ENCODE measurements around the gene ENOX2. TPM values are rescaled to one million over a fixed set of nuclear protein-coding genes. Genes with fewer than 3 reads are reported as not detected.

Gene ENOX2
- total and polyA plus RNA-seq, 2 donors (not counting 1 experiment from before 2014, with no cell fraction given) = 5.1 to 18.8 TPM

DNA sequence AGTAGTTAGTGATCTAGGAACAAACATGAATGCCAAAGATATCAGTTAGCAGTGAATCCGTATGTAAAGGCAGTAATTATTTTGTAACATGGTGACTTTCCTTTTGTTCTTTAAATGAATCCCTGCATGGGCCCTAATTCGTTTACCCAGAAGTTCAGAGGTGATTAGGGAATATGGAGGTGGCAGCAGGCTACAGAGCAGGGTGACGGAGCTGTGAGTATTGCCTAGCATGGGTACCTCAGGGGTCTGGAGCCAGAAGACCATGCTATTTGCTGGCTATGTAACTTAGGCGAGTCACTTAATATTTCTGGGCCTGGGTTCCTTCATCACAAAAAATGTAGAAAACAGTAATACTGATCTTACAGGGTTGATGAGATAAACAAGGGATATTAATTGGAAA, 184.9 kb downstream of the ENOX2 start:
- H3K4me1 Mint-ChIP-seq = no peaks in the 10 kb centered on the region
- Histone ChIP-seq H4K20me1 (ENCODE audit: control insufficient read depth, insufficient read depth, low read length, poor library complexity, severe bottlenecking) (no peaks in the 10 kb centered on the region), H3K4me1 (ENCODE audit: control insufficient read depth in 2 of 2, insufficient read depth in 2 of 2, low read length in 2 of 2) (no peaks in the 10 kb centered on the region), H3K4me2 (replicated peaks; ENCODE audit: low read depth, low read length, poor library complexity, severe bottlenecking) (no peak overlapping the region), H3K27me3 (replicated peaks in 1 of 4; ENCODE audit: control extremely low read depth in 1 of 4, control insufficient read depth in 3 of 4, insufficient read depth in 4 of 4, low read length in 3 of 4) (no peaks in the 10 kb centered on the region), H3K9me3 (ENCODE audit: control extremely low read depth in 1 of 3, control insufficient read depth in 2 of 3, insufficient read depth in 1 of 3, low read length in 2 of 3) (no peaks in the 10 kb centered on the region), H3K27ac (ENCODE audit: low read length in 2 of 2) (no peak overlapping the region), H2AFZ (ENCODE audit: insufficient read depth, low read depth, low read length, poor library complexity, severe bottlenecking) (no peak overlapping the region), H3K79me2 (ENCODE audit: control insufficient read depth, insufficient read depth, low read length) (no peaks in the 10 kb centered on the region), H3K36me3 (replicated peaks in 1 of 2; ENCODE audit: control extremely low read depth in 1 of 2, control insufficient read depth in 1 of 2, extremely low read depth in 1 of 2, insufficient read depth in 2 of 2, low read length in 1 of 2) (no peaks in the 10 kb centered on the region), H3K9ac (ENCODE audit: low read length) (no peak overlapping the region), H3K4me3 (ENCODE audit: control extremely low read depth in 1 of 5, extremely low read depth in 1 of 5, insufficient read depth in 1 of 5, low read depth in 2 of 5, low read length in 4 of 5) (no peak overlapping the region)
- TF ChIP-seq, protein P1, sequence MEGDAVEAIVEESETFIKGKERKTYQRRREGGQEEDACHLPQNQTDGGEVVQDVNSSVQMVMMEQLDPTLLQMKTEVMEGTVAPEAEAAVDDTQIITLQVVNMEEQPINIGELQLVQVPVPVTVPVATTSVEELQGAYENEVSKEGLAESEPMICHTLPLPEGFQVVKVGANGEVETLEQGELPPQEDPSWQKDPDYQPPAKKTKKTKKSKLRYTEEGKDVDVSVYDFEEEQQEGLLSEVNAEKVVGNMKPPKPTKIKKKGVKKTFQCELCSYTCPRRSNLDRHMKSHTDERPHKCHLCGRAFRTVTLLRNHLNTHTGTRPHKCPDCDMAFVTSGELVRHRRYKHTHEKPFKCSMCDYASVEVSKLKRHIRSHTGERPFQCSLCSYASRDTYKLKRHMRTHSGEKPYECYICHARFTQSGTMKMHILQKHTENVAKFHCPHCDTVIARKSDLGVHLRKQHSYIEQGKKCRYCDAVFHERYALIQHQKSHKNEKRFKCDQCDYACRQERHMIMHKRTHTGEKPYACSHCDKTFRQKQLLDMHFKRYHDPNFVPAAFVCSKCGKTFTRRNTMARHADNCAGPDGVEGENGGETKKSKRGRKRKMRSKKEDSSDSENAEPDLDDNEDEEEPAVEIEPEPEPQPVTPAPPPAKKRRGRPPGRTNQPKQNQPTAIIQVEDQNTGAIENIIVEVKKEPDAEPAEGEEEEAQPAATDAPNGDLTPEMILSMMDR (IDR thresholded peaks at IDR 0.05) = no peak
- no peak for TF ChIP-seq EZH2 (IDR thresholded peaks at IDR 0.05; ENCODE audit: borderline replicate concordance, insufficient read depth, low read depth, low read length, poor library complexity, severe bottlenecking)
- H3K9me3 Mint-ChIP-seq (ENCODE audit: insufficient read depth) = no peaks in the 10 kb centered on the region
- ATAC-seq (ENCODE audit: low read depth) (no peak), DNase-seq (no peak)
- H3K4me3 Mint-ChIP-seq = no peak overlapping the region
- ChIA-PET CTCF (no interaction called here), POLR2A (no interaction called here)
- WGBS (ENCODE audit: insufficient coverage) = 100% methylated on average over 2 of the region's 4 CpGs
- no peaks in the 10 kb centered on the region for H3K27me3 Mint-ChIP-seq
- intact Hi-C loops (cut with micrococcal nuclease) = no loop called here
- no peak overlapping the region for H3K27ac Mint-ChIP-seq

DNA sequence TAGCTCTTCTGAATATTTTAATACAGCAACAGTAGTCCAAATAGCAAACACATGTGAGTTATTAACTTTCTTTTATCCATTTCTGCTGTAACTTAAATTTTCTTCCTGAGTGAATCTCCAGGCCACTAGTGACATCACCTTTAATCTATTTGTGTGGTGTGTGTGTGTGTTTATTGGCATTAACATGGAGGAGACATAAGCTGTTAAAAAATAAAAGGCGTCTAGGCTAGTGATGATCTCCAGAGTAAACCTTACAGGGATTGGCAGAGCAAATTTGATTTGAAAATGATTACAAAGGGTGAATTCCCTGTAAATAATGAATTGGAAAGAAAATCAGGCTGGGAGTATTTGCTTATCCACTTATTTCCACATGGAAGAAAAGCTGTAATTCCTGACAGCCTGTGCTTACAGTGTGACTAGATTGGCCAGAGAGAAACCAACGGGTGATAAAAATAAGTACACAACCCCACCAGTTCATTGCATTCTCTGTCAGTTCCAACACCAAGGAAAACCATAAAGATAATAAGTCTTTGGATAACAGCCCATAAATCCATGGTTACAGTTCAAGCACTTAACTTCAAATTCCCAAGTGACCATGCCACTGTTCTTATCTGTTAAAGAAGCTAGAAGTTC, 186.1 kb downstream of the ENOX2 start:
- Histone ChIP-seq H3K4me1 (ENCODE audit: control insufficient read depth in 2 of 2, insufficient read depth in 2 of 2, low read length in 2 of 2) (no peaks in the 10 kb centered on the region), H3K79me2 (ENCODE audit: control insufficient read depth, insufficient read depth, low read length) (no peaks in the 10 kb centered on the region), H3K27ac (ENCODE audit: low read length in 2 of 2) (no peak overlapping the region), H3K4me2 (replicated peaks; ENCODE audit: low read depth, low read length, poor library complexity, severe bottlenecking) (no peak overlapping the region), H3K4me3 (ENCODE audit: control extremely low read depth in 1 of 5, extremely low read depth in 1 of 5, insufficient read depth in 1 of 5, low read depth in 2 of 5, low read length in 4 of 5) (no peak overlapping the region), H2AFZ (ENCODE audit: insufficient read depth, low read depth, low read length, poor library complexity, severe bottlenecking) (no peak overlapping the region), H3K9ac (ENCODE audit: low read length) (no peak overlapping the region), H3K36me3 (replicated peaks in 1 of 2; ENCODE audit: control extremely low read depth in 1 of 2, control insufficient read depth in 1 of 2, extremely low read depth in 1 of 2, insufficient read depth in 2 of 2, low read length in 1 of 2) (no peaks in the 10 kb centered on the region), H3K27me3 (replicated peaks in 1 of 4; ENCODE audit: control extremely low read depth in 1 of 4, control insufficient read depth in 3 of 4, insufficient read depth in 4 of 4, low read length in 3 of 4) (no peaks in the 10 kb centered on the region), H3K9me3 (ENCODE audit: control extremely low read depth in 1 of 3, control insufficient read depth in 2 of 3, insufficient read depth in 1 of 3, low read length in 2 of 3) (no peaks in the 10 kb centered on the region), H4K20me1 (ENCODE audit: control insufficient read depth, insufficient read depth, low read length, poor library complexity, severe bottlenecking) (no peaks in the 10 kb centered on the region)
- Mint-ChIP-seq H3K4me1 (no peaks in the 10 kb centered on the region), H3K27ac (no peak overlapping the region), H3K27me3 (no peaks in the 10 kb centered on the region), H3K4me3 (no peak overlapping the region), H3K9me3 (ENCODE audit: insufficient read depth) (no peaks in the 10 kb centered on the region)
- no CpG with 5 or more reads among the region's 2 CpGs for WGBS (ENCODE audit: insufficient coverage)
- ChIA-PET CTCF (no interaction called here), POLR2A (no interaction called here)
- no peak for ATAC-seq (ENCODE audit: low read depth)
- TF ChIP-seq EZH2 (IDR thresholded peaks at IDR 0.05; ENCODE audit: borderline replicate concordance, insufficient read depth, low read depth, low read length, poor library complexity, severe bottlenecking) = no peak
- no peak for DNase-seq
- intact Hi-C loops (cut with micrococcal nuclease) = no loop called here
